ENCODE data around the gene SLC15A3.

SLC15A3 gene

GRCh38 chr11:60889869-60890311 is 62.1 kb downstream of the SLC15A3 start:
- DNase-seq (ENCODE audit: low read depth): no peak

GRCh38 chr11:60887556-60887955 is 64.4 kb downstream of the SLC15A3 start:
- DNase-seq (ENCODE audit: low read depth): no peak
